ENCODE data around the gene HOXC4.
"Not testable (repeated sequence)": the region's sequence is repeated elsewhere in the genome, so short reads cannot be mapped to it uniquely, and the experiment has no call there.

Gene HOXC4

DNA sequence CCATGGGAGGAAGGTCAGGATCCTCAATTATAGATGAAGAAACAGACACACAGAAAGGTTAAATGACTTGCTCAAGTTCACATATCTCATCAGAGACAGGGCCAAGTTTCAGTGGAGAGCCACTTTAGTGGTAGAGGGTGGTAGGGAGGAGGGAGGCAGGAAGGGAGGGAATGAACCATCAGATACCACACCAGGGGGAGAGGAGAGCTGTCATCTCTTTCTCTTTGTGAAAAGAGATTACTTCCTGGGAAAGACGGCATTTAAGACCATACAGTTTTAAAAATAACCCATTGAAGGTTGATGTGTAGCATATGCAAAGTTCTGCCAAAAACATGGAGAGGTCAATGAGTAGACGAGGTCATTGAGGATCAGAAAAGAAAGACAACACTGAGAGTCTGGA, 39.3 kb downstream of the HOXC4 start:
- DNase-seq (ENCODE audit: low read depth) = not testable (repeated sequence)

DNA sequence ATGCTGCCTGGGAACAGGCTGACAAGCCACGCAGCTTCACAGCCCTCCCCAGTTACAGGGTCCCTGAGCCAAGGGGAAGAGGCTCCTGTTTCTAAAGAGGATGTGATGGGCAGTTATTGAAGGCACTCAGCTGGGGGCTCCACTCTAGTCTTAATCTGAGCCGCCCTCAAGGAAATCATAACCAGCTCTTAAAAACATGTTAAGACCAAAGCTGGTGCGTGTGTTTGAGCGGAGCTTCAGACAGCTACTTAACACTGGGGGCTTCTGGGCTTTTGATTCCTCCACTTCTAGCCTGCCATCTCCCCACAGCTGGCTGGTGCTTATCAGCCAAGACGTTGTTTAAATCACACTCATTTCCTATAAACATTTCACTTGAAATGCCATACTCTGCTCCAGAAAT, 42.3 kb downstream of the HOXC4 start:
- DNase-seq (ENCODE audit: low read depth) = not testable (repeated sequence)

DNA sequence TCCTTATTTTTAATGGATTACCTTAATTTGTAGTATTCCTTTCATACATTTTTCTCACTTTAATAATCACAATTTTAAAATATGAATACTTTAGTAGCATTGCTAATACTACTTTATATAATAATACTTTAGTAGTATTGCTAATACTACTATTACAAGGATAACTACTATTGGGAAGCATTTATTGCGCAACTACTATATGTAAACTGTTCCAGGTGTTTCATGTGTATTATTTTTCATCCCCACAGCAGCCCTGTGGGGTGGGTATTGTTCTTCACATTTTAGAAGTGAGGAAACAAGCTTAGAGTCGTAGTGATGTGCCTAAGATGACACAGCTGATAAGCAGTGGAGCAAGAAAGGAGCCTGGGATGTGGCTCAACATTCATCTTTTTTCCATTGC, 45.0 kb downstream of the HOXC4 start:
- DNase-seq (ENCODE audit: low read depth) = not testable (repeated sequence)

DNA sequence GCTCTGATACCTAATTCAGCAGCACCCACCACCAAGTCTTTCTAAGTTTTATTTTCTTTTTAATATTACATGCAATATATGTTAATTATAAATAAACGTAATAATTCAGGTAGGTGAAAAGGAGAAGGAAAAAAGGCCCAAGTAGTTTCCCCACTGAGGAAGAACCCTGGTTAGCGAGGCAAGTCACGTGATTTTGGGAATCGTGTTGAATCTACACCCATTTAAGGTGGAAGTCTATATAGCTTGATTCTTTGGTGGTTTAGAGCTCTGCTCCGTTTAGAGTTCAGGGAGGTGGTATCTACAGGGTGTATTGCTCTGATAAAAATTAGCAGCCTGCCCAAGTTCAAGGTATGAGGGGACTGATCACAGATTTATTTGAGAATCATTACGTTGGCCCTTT, 47.0 kb downstream of the HOXC4 start:
- DNase-seq (ENCODE audit: low read depth) = not testable (repeated sequence)

DNA sequence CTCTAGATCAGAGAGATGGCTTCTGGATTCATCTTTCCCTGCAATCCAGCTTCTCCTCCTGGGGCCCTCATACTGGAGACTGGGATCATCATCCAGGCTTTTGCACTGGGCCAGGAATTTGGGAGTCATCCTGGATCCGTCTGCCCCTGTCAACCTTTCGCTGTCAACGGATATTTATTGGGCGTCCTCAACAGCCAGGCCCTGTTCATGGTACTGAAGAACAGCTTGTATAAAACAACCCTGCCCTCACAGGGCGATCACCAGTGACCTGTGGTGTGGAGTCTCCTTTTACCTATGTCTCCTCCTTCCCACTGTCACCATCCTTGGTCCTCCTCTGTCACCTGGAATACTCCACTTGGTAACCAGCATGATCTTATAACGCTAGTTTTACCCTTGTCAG, 48.6 kb downstream of the HOXC4 start:
- DNase-seq (ENCODE audit: low read depth) = not testable (repeated sequence)

DNA sequence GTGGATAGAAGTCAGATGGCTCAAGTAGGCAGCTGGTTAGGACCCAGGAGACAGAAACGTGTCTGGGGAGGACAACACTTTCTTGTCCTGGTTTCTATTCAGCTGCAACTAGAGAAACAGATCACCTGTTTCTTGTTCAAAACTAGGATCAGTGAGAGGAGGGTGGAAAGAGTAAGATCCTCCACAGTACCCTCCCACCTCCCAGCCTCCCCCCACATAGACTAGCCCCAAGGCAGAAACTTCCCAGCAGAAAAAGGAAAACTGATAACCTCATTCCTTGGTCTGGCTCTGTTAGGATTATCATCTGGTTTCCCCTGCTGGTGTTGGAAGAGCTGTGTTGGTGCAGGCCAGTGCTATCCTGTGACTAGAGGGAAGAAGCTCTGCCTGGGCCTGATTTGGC, 50.2 kb downstream of the HOXC4 start:
- DNase-seq (ENCODE audit: low read depth) = not testable (repeated sequence)

All from activated T-cell treated with anti-CD3 and anti-CD28 coated beads for 1 hour (primary cell).